ENCODE data around the gene TMTC3.

TMTC3 gene

GRCh38 chr12:88247241-88247643 is 105.1 kb downstream of the TMTC3 start:
- Histone ChIP-seq H2AFZ (ENCODE audit: low read depth, low read length) (no peak overlapping the region), H4K20me1 (ENCODE audit: insufficient read depth, low read length) (no peaks in the 10 kb centered on the region), H3K9me3 (ENCODE audit: insufficient read depth, low read length) (no peaks in the 10 kb centered on the region), H3K4me2 (ENCODE audit: low read length) (no peak overlapping the region), H3K36me3 (replicated peaks; ENCODE audit: low read depth, low read length) (no peaks in the 10 kb centered on the region), H3K4me1 (ENCODE audit: low read length) (no peaks in the 10 kb centered on the region), H3K9ac (ENCODE audit: low read length) (no peak overlapping the region), H3K79me2 (ENCODE audit: low read length) (no peaks in the 10 kb centered on the region), H3K4me3 (ENCODE audit: low read length) (no peak overlapping the region), H3K27me3 (ENCODE audit: low read depth, low read length) (no peaks in the 10 kb centered on the region), H3K27ac (ENCODE audit: low read length) (no peak overlapping the region)
- TF ChIP-seq CTCF (IDR thresholded peaks at IDR 0.05; ENCODE audit: low read depth, low read length) (no peak), EZH2phosphoT487 (IDR thresholded peaks at IDR 0.05; ENCODE audit: low read depth) (no peak)

GRCh38 chr12:88248606-88249005 is 106.5 kb downstream of the TMTC3 start:
- H3K36me3 ChIP-seq (replicated peaks; ENCODE audit: low read depth, low read length) = no peaks in the 10 kb centered on the region
- no peak overlapping the region for H2AFZ ChIP-seq (ENCODE audit: low read depth, low read length)
- no peaks in the 10 kb centered on the region for H4K20me1 ChIP-seq (ENCODE audit: insufficient read depth, low read length)
- no peak overlapping the region for H3K4me3 ChIP-seq (ENCODE audit: low read length)
- TF ChIP-seq CTCF (IDR thresholded peaks at IDR 0.05; ENCODE audit: low read depth, low read length) (no peak), EZH2phosphoT487 (IDR thresholded peaks at IDR 0.05; ENCODE audit: low read depth) (no peak)
- no peaks in the 10 kb centered on the region for H3K79me2 ChIP-seq (ENCODE audit: low read length)
- no peak overlapping the region for H3K9ac ChIP-seq (ENCODE audit: low read length)
- H3K9me3 ChIP-seq (ENCODE audit: insufficient read depth, low read length) = no peaks in the 10 kb centered on the region
- no peaks in the 10 kb centered on the region for H3K27me3 ChIP-seq (ENCODE audit: low read depth, low read length)
- no peak overlapping the region for H3K4me2 ChIP-seq (ENCODE audit: low read length)
- H3K4me1 ChIP-seq (ENCODE audit: low read length) = no peaks in the 10 kb centered on the region
- H3K27ac ChIP-seq (ENCODE audit: low read length) = no peak overlapping the region
